Naive B cell (primary cell): ENCODE data around the gene FANCE. TPM values are rescaled to one million over a fixed set of nuclear protein-coding genes. Genes with fewer than 3 reads are reported as not detected.

Experiments
- ATAC-seq, 2 donors: fragments of 150-1000 bp; cut with Tn5 transposase; 2 replicates each; pipeline ENCODE4 v1.10.0; 2021; ENCODE audit warnings: low read depth in 2 of 2, mild to moderate bottlenecking in 2 of 2, moderate library complexity in 2 of 2
- DNase-seq: peaks from one replicate; pipeline ENCODE4 v3.0.0; 2022
- H3K27ac Mint-ChIP-seq, 6 donors: one replicate each; pipeline ENCODE4 v1.8.0; 2020 to 2022; ENCODE audit warnings: mild to moderate bottlenecking in 6 of 6, mixed read lengths in 6 of 6, moderate library complexity in 5 of 6, inconsistent platforms in 2 of 6
- H3K27me3 Mint-ChIP-seq, 3 donors: one replicate each; pipeline ENCODE4 v1.8.0; 2021 to 2022; ENCODE audit warnings: mixed read lengths in 3 of 3, mild to moderate bottlenecking in 1 of 3
- H3K36me3 Mint-ChIP-seq, 2 donors: one replicate each; pipeline ENCODE4 v1.8.0; 2020 to 2022; ENCODE audit warnings: mixed read lengths in 2 of 2, inconsistent platforms in 1 of 2, mild to moderate bottlenecking in 1 of 2
- H3K4me1 Mint-ChIP-seq, 3 donors: one replicate each; pipeline ENCODE4 v1.8.0; 2020 to 2022; ENCODE audit warnings: mixed read lengths in 3 of 3, inconsistent platforms in 1 of 3, mild to moderate bottlenecking in 1 of 3, moderate library complexity in 1 of 3
- H3K4me3 Mint-ChIP-seq, 8 donors: one replicate each; pipeline ENCODE4 v1.8.0; 2020 to 2022; ENCODE audit warnings: mild to moderate bottlenecking in 8 of 8, mixed read lengths in 8 of 8, moderate library complexity in 8 of 8, inconsistent platforms in 2 of 8
- H3K9me3 Mint-ChIP-seq, 7 donors: one replicate each; pipeline ENCODE4 v1.8.0; 2020 to 2022; ENCODE audit warnings: mixed read lengths in 7 of 7, mild to moderate bottlenecking in 5 of 7, inconsistent platforms in 2 of 7, moderate library complexity in 1 of 7
- polyA plus RNA-seq, 6 donors: library from polyadenylated mRNA; unstranded; fragments of 300-500 nt; fragmentation: Illumina TruSeq; gene quantifications; one replicate each; pipeline ENCODE4 v1.2.3, GENCODE V29; 2021; ENCODE audit warnings: low read depth in 6 of 6

The FANCE gene
- polyA plus RNA-seq, 6 donors from 2014 or later: 2.8 to 9.7 (median 6.2) TPM

DNA sequence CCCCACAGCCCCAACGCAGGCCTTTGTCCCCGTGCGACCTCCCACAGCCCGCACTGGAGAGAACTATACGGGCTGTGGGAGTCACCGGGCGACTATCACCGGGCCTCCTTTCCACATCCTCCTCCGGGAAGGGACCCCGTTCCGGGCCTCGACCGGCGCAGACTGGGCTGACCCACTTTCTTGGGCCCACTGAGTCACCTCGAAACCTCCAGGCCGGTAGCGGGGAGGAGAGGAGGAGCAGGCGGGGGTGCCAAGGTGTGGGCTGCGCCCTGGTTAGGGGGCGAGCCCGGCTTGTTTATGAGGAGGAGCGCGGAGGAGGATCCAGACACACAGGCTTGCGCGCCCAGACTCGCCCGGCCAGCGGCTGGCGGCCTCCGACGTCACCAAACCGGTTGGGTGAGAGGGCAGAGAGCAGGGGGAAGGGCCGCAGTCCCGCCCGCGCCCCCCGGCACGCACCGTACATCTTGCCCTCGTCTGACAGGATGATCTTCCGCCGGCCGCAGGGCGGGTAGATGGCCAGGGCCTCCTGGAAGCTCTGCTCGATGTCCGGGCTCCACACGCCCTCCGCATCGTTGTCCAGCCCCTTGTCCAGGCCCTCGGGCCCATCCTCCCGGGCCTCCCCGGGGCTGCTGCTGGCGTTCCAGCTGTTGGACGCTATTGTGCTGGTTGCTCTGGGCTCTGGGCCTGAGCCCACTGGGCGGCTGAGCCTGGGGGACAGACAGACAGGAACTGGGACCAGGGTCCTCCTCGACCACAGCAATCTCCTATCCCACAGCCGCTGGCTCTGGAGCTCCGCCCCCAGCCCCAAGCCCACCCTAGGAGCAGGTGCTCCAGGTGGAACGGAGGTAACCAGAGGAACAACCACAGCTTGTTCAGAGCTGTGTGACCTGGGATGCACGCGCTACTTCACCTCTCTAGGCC is 34.1 kb downstream of the FANCE start:
- Mint-ChIP-seq H3K27me3 (peaks cover 0 to 10% (median 10%) of the 10 kb centered on the region in 3 donors), H3K36me3 (no peaks in the 10 kb centered on the region), H3K27ac (no peak overlapping the region), H3K4me3 (no peak overlapping the region), H3K4me1 (no peaks in the 10 kb centered on the region), H3K9me3 (no peaks in the 10 kb centered on the region)
- DNase-seq: no peak
- ATAC-seq: no peak

DNA sequence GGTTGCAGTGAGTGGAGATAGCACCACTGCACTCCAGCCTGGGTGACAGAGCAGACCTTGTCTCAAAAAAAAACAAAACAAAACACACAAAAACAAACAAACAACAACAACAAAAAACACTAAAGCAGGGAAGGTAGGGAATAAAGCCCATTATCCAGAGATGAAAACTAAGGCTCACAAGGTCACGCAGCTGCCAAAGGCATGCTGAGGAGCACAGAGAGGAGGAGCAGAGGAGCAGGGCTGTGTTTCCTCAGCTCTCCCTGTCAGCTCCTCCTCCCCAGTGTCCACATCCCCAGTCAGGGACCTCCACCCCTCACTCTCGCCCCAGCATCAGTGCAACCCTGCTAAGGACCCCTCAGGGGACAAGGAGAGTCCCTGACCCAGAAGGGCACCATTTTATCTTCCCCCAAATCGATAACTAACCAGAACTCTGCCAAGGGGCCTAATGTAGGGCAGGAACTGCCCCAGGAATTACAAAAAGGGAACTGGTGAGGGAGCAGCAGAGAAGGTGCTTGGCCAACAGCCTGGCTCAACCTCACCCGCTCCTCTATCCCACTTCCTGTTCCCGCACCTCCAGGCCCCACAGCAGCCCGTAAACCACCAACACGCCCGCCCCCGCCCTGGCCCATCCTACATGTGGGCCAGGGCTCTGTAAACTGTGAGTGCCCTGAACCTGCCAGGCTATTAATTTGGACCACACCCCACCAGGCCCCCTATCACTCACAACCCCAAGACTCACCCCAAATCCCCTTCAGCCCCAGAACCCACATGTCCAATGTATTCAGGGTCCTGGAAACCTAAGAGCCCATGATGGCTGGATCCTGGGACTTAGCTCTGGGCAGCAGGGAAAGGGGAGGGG is 35.7 kb downstream of the FANCE start:
- no peak for ATAC-seq
- Mint-ChIP-seq H3K9me3 (no peaks in the 10 kb centered on the region), H3K4me3 (peak overlapping the region in 1 of 8 donors; percentile 42), H3K36me3 (no peaks in the 10 kb centered on the region), H3K27me3 (peaks cover 0 to 19% (median 16%) of the 10 kb centered on the region in 3 donors), H3K4me1 (peaks cover 3 to 5% (median 4%) of the 10 kb centered on the region in 3 donors), H3K27ac (peak overlapping the region in 2 of 6 donors; percentile 75 to 84)
- DNase-seq: no peak

DNA sequence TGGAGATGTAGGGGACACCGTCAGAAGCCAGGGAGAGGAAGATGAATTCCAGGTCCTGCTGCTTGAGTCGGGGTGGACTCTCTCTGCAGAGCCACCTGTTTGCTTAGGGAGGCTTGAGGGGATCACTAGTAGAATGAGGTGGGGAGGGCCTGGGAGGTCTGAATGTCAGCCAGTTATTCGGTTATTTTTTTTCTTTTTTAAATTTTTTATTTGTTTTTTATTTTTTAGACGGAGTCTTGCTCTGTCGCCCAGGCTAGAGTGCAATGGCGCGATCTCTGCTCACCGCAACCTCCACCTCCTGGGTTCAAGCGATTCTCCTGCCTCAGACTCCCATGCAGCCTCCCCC is 36.4 kb downstream of the FANCE start:
- no peak for ATAC-seq
- H3K27ac Mint-ChIP-seq: peak overlapping the region in 1 of 6 donors; percentile 75
- no peaks in the 10 kb centered on the region for H3K9me3 Mint-ChIP-seq
- H3K4me3 Mint-ChIP-seq: peak overlapping the region in 1 of 8 donors; percentile 42
- H3K27me3 Mint-ChIP-seq: peaks cover 0 to 24% (median 19%) of the 10 kb centered on the region in 3 donors
- H3K4me1 Mint-ChIP-seq: peaks cover 4 to 7% (median 7%) of the 10 kb centered on the region in 3 donors
- DNase-seq: no peak
- no peaks in the 10 kb centered on the region for H3K36me3 Mint-ChIP-seq

DNA sequence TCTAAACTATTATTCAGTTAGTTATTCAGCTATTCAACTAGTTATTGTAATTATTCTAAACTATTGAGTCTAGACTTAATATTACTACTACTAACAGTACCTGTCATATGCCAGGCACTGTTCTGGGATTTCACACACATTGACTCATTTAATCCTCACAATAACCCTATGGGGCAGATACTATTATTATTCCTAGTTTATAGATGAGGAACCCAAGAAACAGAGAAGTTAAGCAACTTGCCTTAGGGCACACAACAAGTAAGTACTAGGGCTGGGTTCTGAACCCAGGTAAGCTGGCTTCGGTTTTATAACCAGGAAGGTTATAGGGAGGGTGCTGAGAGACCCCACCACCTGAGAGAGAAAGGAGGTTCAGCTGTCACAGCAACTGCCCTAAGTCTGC is 36.9 kb downstream of the FANCE start:
- peaks cover 7 to 10% (median 10%) of the 10 kb centered on the region in 3 donors for H3K4me1 Mint-ChIP-seq
- no peak for ATAC-seq
- no peak overlapping the region for H3K27ac Mint-ChIP-seq
- H3K4me3 Mint-ChIP-seq: no peak overlapping the region
- no peaks in the 10 kb centered on the region for H3K36me3 Mint-ChIP-seq
- DNase-seq: no peak
- peaks cover 4 to 24% (median 19%) of the 10 kb centered on the region in 3 donors for H3K27me3 Mint-ChIP-seq
- H3K9me3 Mint-ChIP-seq: no peaks in the 10 kb centered on the region

DNA sequence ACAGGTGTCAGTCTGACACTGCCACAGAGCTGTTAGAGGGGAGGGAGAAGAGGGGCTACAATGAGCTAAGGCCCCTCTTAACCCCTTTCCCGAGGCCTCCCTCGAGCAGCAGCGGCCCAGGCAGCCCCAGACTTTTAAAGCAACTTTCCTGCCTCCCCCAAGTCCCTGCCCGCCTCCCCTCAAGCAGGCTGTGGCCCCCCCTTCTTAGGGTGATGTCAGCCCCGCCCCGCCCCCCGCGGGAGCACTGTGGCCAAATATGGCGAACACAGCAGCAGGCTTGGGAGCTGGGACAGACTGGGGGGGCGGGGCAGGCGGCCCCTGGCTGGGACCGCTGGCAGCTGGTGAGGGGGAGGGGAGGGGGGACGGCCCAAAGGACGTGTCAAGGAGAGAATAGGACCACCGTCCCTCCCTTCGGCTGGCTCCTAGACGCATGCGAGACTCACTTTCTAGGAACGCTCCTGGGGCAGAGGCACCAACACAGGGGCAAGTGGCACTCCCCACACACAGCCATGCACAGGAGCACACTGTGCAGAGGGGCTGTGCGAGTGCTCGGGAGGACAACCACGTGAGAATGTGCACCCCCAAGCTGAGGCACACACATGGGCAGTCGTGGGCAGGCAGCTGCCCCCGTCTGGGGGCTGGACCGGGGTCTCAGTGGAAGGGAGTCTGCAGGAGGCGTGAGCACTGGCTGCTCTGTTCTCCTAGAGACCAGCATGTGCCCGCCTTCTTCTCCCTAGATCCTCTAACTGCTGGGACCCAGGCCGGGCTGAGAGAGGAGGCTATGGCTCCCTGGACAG is 38.1 kb downstream of the FANCE start:
- ATAC-seq: no peak
- Mint-ChIP-seq H3K4me3 (no peak overlapping the region), H3K36me3 (no peaks in the 10 kb centered on the region), H3K27me3 (peaks cover 5 to 24% (median 19%) of the 10 kb centered on the region in 3 donors), H3K27ac (no peak overlapping the region), H3K9me3 (no peaks in the 10 kb centered on the region), H3K4me1 (peaks cover 12 to 19% (median 12%) of the 10 kb centered on the region in 3 donors)
- no peak for DNase-seq

DNA sequence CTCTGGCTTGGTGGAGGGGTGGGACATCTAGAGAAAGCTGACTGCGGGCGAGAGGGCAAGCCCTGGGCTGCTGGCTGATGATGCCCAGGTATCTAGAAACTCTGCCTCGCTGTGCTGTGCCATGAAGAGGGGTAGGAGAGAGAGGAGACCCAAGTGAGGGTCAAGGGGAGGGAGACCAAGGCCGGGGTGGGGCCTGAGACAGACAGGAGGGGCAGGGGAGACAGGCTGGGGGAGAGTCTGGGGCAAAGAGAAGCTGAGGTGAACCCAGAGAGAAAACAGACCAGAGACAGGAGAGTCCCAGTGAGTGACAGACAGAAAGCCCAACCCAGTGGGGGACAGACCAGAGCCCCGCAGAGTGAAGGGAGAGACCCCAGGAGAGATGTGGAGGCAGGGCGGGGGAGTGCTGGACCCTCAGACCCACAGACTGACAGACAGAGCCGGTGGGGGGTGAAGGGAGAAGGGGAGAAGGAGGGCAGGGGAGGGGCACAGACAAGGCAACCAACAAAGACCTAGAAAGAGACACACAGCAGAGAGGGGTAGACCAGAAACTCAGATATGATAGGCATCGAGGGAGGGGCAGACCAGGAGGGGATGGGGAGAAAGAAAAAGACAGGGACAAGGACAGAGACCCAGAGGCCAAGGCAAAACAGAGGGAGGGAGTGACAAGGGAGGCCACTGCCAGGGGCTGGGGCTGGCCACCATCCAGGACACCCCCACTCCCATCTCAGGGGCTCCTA is 38.9 kb downstream of the FANCE start:
- Mint-ChIP-seq H3K36me3 (no peaks in the 10 kb centered on the region), H3K4me1 (peaks cover 12 to 21% (median 12%) of the 10 kb centered on the region in 3 donors), H3K27me3 (peaks cover 5 to 31% (median 19%) of the 10 kb centered on the region in 3 donors), H3K9me3 (no peaks in the 10 kb centered on the region), H3K27ac (peak overlapping the region in 1 of 6 donors; percentile 76), H3K4me3 (no peak overlapping the region)
- DNase-seq (no peak), ATAC-seq (no peak)

DNA sequence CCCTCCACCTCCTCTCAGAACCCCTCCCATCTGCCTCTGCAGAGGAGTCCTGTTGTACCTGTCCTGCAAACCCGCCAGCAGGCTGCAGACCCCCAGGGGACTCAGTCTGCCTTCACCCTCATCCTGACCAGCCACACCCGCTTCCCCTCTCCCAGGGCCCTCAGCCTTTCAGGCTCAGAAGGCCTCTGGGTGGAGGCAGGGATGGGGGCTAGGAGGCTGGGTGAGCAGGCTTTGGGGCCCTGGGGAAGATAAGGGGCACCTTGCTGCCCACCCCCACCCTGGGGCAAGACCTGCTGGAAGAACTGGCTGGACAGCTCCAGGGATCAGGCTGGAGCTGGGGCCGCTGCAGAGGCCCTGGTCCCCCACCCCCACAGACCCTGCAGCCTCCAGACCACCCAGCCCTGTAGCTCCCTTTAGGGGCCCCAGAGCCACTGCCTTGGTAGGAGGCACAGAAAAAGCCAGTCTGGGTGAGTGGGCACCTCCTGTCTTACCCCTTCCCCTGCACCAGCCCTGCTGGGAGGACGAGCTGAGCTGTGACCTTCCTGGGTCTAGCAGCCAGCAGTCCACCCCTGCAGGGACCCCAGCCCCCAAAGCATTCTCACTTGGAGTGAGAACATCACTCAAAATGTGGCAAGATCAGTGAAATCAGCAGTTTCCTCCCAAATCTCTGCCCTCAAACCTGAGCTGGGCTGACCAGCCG is 39.6 kb downstream of the FANCE start:
- no peak overlapping the region for H3K27ac Mint-ChIP-seq
- peaks cover 12 to 21% (median 12%) of the 10 kb centered on the region in 3 donors for H3K4me1 Mint-ChIP-seq
- H3K9me3 Mint-ChIP-seq: no peaks in the 10 kb centered on the region
- peaks cover 5 to 32% (median 19%) of the 10 kb centered on the region in 3 donors for H3K27me3 Mint-ChIP-seq
- H3K36me3 Mint-ChIP-seq: no peaks in the 10 kb centered on the region
- DNase-seq: no peak
- H3K4me3 Mint-ChIP-seq: no peak overlapping the region
- no peak for ATAC-seq

DNA sequence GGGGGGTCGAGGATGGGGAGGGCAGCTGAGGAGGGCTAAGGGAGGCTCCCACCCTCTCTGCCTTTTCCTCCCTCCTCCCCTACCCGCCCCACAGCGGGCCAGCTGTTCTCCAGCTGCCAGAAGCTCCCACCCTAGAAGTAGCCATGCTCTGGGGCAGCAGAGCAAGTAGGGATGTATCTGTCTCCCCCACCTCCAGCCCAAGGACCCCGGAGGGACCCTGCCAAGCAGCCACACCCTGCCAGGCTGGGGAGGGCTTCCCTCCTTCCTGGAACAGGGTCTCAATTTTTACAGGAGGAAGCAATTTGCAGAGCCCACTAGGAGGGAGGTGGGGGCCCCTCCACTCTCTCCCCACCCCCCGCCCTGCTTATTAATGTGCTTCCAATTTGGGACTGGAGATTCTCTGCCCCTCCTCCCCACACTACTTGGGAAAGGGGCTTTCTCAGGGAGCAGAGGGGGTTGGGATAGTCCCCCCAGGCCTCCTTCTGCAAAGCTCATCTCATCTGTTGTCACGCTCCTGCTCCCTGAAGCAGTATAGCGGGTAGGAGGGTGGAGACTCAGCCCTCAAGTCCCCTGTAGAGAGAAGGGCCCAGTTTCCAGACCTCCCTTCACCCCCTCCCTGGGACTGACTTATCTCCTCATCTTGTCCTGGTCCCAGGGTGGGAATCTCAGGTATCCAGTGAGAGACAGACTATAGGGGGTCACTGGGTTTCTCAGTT is 40.3 kb downstream of the FANCE start:
- Mint-ChIP-seq H3K4me1 (peaks cover 12 to 21% (median 12%) of the 10 kb centered on the region in 3 donors), H3K9me3 (no peaks in the 10 kb centered on the region), H3K4me3 (no peak overlapping the region), H3K27me3 (peaks cover 5 to 32% (median 19%) of the 10 kb centered on the region in 3 donors), H3K27ac (peak overlapping the region in 1 of 6 donors; percentile 14), H3K36me3 (no peaks in the 10 kb centered on the region)
- ATAC-seq: no peak
- no peak for DNase-seq

DNA sequence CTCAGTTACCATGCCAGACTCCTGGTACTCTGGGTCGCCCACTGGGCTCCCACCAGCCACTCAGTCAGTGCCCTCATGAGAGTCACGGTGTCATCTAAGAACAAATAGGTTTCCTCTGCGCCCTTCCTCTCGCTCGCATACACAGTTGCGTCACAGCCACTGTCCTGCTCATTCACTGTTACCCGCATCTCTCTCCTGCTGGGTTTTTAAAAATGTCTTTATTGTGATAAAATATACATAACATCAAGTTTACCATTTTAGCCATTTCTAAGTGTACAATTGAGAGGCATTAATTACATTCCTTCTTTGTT is 40.8 kb downstream of the FANCE start:
- peak overlapping the region in 1 of 8 donors; percentile 34 for H3K4me3 Mint-ChIP-seq
- ATAC-seq (no peak), DNase-seq (no peak)
- H3K27me3 Mint-ChIP-seq: peaks cover 5 to 32% (median 19%) of the 10 kb centered on the region in 3 donors
- no peaks in the 10 kb centered on the region for H3K9me3 Mint-ChIP-seq
- H3K36me3 Mint-ChIP-seq: no peaks in the 10 kb centered on the region
- peak overlapping the region in 1 of 6 donors; percentile 14 for H3K27ac Mint-ChIP-seq
- peaks cover 12 to 21% (median 14%) of the 10 kb centered on the region in 3 donors for H3K4me1 Mint-ChIP-seq

DNA sequence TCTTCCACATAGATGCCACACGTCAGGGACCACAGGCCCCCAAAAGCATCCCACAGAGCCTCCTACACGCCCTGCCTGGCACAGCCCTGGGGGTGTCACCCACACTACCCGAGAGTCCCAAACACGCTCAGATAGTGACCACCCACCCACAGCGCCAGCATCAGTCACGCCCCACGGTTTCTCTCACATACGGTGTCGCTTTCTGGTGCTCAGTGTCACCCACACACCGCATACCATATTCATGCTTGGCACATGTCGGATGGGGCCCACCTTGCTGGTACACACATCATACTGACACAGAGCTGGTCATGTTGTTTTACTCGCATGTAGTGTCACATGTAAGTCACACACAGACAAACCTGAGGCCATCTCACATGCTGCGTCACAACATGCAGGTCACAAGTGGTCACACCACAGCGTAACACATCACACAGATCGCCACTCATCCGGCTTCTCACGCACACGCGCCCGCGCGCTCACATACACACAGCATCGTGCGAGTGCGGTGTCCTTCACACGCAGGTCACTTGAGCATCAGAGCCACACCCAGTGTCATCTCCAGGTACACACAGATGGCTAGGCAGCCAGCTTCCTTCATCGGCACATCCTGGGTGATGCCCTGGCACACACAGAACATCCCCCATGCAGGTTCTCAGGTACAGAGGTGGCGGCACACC is 41.3 kb downstream of the FANCE start:
- ATAC-seq (no peak), DNase-seq (no peak)
- no peaks in the 10 kb centered on the region for H3K9me3 Mint-ChIP-seq
- no peaks in the 10 kb centered on the region for H3K36me3 Mint-ChIP-seq
- peaks cover 16 to 27% (median 19%) of the 10 kb centered on the region in 3 donors for H3K4me1 Mint-ChIP-seq
- H3K27ac Mint-ChIP-seq: peak overlapping the region in 1 of 6 donors; percentile 17
- H3K4me3 Mint-ChIP-seq: peak overlapping the region in 2 of 8 donors; percentile 0 to 69
- peaks cover 8 to 34% (median 23%) of the 10 kb centered on the region in 3 donors for H3K27me3 Mint-ChIP-seq

DNA sequence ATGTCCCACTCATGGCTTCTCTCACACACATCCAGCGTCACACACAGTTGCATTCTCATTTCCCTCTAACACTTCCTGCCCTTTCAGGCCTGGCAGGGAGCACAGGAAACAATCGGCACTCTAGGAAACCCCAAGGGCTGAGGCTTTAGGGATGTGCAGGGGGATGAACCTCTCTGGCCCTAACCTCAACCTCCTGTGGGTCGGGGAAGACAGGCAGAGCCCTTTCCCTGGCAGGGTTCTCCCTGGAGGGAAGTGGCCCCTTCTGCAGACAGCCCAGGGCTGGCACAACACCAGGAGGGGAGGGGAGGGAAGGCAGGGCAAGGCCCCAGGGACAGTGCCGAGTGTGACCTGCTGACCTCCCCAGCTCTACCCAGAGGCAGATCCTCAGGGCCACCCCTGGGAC is 42.0 kb downstream of the FANCE start:
- no peaks in the 10 kb centered on the region for H3K9me3 Mint-ChIP-seq

More for the DNA sequence above, 42.0 kb downstream of the FANCE start:
- Mint-ChIP-seq H3K4me3 (peak overlapping the region in 3 of 8 donors; percentile 6 to 69 (median 20)), H3K27ac (no peak overlapping the region), H3K27me3 (peaks cover 12 to 42% (median 30%) of the 10 kb centered on the region in 3 donors), H3K4me1 (peaks cover 21 to 32% (median 23%) of the 10 kb centered on the region in 3 donors), H3K36me3 (no peaks in the 10 kb centered on the region)
- DNase-seq: no peak
- ATAC-seq: peak; percentile 7 to 10
